ENCODE data around the gene C1orf35.

C1orf35 gene

GRCh38 chr1:228109962-228110488, 6.9 kb upstream of the C1orf35 start:
- H3K4me3 ChIP-seq (ENCODE audit: low read depth, low read length): peak overlapping the region; percentile 95
- no peak for DNase-seq (ENCODE audit: low read depth)
- TF ChIP-seq MYC (IDR thresholded peaks at IDR 0.05; ENCODE audit: low read depth, low read length) (no peak), POLR2A (IDR thresholded peaks at IDR 0.05; ENCODE audit: extremely low read depth, insufficient read length) (no peak), CTCF (IDR thresholded peaks at IDR 0.05; ENCODE audit: low read depth, low read length) (no peak), MAX (IDR thresholded peaks at IDR 0.05; ENCODE audit: low read depth, low read length) (no peak)

- DNase-seq (ENCODE audit: low read depth): peak; percentile 95
- TF ChIP-seq CTCF (IDR thresholded peaks at IDR 0.05; ENCODE audit: low read depth, low read length) (no peak), POLR2A (IDR thresholded peaks at IDR 0.05; ENCODE audit: extremely low read depth, insufficient read length) (peak; percentile 98)
- peak within 1 kb of the TSS; percentile 95 for H3K4me3 ChIP-seq (ENCODE audit: low read depth, low read length)
Observed at GRCh38 chr1:228109073-228109961, 6.2 kb upstream of the C1orf35 start, which contains the start of gene MRPL55. MRPL55 (minus strand) TSS chr1:228109299; CDS start chr1:228108260, 1,039 bp downstream.

GRCh38 chr1:228108742-228109072, 5.6 kb upstream of the C1orf35 start:
- TF ChIP-seq CTCF (IDR thresholded peaks at IDR 0.05; ENCODE audit: low read depth, low read length) (no peak), POLR2A (IDR thresholded peaks at IDR 0.05; ENCODE audit: extremely low read depth, insufficient read length) (no peak), MYC (IDR thresholded peaks at IDR 0.05; ENCODE audit: low read depth, low read length) (no peak), MAX (IDR thresholded peaks at IDR 0.05; ENCODE audit: low read depth, low read length) (no peak)
- no peak for DNase-seq (ENCODE audit: low read depth)
- peak overlapping the region; percentile 95 for H3K4me3 ChIP-seq (ENCODE audit: low read depth, low read length)

GRCh38 chr1:228108055-228108690, 5.0 kb upstream of the C1orf35 start:
- H3K4me3 ChIP-seq (ENCODE audit: low read depth, low read length): peak overlapping the region; percentile 95
- no peak for DNase-seq (ENCODE audit: low read depth)
- TF ChIP-seq POLR2A (IDR thresholded peaks at IDR 0.05; ENCODE audit: extremely low read depth, insufficient read length) (no peak), MAX (IDR thresholded peaks at IDR 0.05; ENCODE audit: low read depth, low read length) (no peak), CTCF (IDR thresholded peaks at IDR 0.05; ENCODE audit: low read depth, low read length) (no peak), MYC (IDR thresholded peaks at IDR 0.05; ENCODE audit: low read depth, low read length) (no peak)

- no peak for DNase-seq (ENCODE audit: low read depth)
- H3K4me3 ChIP-seq (ENCODE audit: low read depth, low read length): peak overlapping the region; percentile 95
- TF ChIP-seq MAX (IDR thresholded peaks at IDR 0.05; ENCODE audit: low read depth, low read length) (no peak), POLR2A (IDR thresholded peaks at IDR 0.05; ENCODE audit: extremely low read depth, insufficient read length) (no peak), MYC (IDR thresholded peaks at IDR 0.05; ENCODE audit: low read depth, low read length) (no peak), CTCF (IDR thresholded peaks at IDR 0.05; ENCODE audit: low read depth, low read length) (no peak)
Observed at GRCh38 chr1:228107636-228108035, 4.5 kb upstream of the C1orf35 start.

Measured in NB4 (cell line).